GM19193 (cell line): ENCODE results near the gene SLCO2B1.

Source experiments
- POLR2A ChIP-seq: IDR thresholded peaks from 4 replicates; pipeline ENCODE4 v1.6.1; 2011; ENCODE audit not compliant: insufficient read depth, insufficient read length; ENCODE audit errors: extremely low read depth

Gene SLCO2B1

DNA sequence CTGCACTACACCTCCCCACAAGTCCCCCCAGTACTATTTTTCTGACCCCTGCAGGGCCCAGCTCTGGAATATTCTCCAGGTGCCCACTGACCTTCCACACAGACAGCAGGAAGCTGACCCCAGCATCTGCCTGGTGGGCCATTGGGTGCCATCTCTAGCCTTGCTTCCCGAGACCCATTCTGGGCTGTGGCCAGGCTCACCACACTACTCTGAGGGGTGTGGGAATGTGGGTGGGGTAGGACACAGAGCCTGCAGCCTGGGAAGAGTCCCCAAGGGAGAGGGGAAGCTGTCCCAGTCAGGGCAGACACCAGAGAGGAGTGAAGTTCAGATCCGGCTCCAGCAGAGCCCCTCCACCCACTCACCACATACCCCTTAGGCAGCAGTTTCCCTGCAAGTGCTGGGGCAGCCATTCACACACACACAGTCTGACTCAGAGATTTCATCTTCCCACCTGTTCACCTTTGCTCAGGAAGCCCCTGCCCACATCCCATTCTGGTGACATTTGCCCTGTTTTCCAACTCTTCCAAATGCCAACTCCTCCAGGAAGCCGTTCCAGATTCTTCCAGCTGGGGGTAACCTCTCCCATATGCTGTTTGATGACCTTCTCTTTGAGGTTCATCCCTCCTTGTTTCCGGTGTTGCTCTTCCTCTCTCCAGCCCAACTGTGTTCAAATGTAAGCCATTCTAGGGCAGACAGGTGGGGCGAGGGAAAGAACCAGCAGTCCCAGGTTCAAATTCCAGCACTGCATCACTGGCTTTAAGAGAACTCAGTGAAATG lies 1.9 kb downstream of the SLCO2B1 start:
- no peak for TF ChIP-seq POLR2A

DNA sequence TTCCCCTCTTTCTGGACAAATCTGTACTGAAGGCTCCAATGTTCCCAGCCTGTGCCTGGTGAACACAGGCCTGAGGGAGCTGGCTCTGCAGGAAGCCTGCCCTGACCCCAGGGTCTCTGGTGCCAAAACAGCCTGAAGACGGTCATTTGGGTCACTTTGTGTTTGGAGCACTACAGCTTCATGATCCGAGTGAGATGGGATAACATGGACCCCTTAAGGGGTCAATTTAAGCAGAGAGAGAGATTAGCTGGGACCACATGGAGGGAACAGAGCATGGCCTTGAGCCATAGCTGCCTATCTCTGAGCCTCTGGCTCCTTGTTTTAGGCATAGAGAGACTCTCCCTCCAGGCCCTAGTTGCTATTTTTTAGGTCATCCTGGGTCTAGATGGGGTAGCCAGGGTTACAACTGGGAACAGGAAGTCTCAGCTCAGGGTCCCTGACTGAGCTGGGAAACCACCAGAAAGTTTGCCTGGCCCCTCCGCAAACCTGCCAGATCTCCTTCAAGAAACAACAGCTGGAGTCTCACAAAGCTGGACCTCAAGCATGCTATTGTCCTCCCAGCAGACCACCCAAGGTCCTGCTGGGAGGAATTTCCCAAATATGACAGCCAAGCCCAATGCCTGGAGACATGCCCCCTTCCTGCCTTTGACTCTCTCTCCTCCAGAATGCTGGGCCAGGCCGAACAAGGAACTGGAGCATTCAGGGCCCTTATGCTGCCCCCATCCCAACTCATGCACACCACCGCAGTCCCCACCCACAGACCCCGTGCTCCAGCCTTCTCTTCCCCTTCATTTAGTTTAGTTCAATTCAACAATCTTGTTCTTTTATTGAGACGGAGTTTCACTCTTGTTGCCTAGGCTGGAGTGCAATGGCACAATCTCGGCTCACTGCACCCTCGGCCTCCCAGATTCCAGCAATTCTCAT lies 4.0 kb downstream of the SLCO2B1 start:
- no peak for TF ChIP-seq POLR2A

DNA sequence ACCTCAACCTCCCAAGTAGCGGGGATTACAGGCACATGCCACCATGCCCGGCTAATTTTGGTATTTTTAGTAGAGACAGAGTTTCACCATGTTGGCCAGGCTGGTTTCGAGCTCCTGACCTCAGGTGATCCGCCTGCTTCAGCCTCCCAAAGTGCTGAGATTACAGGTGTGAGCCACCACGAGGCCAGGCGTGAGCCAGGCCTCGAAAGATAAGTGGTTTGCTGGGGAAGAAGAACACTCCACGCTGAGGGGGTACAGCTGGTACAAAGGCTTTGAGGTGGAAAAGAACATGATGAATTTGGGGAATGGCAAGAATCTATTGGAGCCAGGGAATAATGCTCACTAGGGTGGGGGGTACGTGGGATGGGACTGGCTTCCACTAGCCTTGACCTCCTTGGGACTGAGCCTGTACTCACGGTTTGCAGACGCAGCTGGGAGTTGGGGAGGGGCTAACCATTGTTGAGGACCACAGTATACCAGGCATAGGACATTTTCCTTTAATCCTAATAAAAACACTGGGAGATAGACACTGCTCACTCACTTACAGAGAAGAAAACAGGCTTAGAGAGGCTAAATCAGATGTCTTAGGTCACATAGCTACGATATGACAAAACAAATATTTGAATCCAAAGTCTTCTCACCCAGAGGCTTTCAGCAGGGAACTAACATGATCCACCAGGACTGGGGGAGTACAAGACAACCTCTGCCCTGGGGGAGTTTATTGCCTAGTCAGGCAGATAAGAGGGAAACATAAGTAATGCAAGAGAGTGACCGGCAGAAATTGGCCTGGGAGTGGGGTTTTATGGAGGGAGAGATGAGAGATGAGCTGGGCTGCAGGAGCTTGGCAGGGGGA lies 4.9 kb downstream of the SLCO2B1 start:
- TF ChIP-seq POLR2A: no peak

DNA sequence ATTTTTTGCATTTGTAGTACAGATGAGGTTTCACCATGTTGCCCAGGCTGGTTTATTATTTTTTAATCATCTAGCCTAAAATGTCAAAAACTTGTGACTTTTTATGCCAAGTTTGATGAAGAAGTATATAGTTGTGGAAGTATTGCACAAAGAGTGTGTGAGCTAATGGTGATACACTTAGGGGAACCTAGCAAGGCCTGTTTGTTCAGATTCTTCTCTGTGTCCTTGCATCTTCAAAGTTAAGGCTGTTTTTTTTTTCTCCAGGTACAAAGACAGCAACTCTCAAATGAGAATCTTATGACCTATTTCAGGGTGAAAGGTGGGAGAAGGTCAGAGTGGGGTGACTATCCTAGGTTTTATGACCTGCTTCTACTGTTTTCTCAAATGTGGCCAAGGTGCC lies 7.3 kb downstream of the SLCO2B1 start:
- TF ChIP-seq POLR2A: no peak

DNA sequence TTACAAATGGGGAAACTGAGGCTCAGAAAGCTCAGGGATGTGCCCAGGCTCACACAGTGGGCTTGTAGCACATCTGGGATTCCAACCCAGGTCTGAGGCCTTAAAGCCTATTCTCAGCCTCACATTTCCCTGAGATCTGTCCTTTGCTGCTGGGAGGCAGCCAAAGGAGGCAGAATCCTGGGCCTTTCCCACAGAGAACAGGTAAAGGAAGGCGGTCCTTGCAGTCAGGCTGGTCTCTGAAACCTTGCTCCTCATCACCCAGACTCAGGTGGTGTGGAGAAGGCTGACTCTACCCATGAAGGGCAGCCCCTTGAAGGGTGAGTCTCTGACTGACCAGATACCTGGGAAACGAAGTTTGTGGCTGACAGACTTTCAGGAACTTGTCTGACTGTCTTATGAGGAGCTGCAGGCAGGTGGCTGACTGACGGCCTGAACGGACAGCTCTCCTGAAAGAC lies 7.8 kb downstream of the SLCO2B1 start:
- TF ChIP-seq POLR2A: no peak

DNA sequence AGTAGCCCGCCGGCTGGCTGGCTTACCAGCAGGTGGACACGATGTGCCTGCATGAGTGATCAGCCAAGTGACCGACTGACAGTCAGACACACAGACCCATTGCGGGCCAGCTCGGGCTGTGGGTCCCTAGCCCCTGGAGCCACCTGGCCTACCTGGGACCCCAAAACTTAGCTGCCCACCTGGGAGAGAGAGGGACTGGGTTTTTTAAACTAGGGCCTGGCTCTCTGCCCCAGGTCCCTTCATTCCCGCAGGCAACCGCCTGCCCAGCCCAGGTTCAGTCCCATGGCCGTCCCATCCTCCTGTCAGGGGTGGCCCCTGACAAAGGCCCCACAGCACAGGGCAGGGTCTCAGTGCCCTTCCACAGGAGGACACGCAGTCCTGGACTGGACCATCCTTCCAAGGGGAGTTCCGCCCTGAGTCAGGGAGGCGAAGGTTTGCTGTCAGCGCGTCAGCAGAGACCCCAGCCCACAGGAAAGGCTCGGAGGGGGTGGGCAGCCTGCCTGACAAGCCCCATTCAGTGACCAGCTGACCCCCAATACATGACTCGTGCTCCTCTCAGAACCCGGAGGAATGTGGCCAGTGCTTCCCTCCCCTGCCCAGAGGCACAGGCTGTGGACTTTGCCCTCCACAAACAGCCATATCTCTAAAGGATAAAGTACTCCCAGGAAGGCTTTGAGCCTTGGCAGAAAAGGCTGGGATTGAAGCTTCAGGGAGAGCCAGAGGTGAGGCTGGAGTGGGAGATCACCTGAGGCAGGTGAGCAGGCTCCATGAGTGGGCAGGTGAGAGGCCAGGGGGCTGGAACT lies 8.4 kb downstream of the SLCO2B1 start:
- no peak for TF ChIP-seq POLR2A

DNA sequence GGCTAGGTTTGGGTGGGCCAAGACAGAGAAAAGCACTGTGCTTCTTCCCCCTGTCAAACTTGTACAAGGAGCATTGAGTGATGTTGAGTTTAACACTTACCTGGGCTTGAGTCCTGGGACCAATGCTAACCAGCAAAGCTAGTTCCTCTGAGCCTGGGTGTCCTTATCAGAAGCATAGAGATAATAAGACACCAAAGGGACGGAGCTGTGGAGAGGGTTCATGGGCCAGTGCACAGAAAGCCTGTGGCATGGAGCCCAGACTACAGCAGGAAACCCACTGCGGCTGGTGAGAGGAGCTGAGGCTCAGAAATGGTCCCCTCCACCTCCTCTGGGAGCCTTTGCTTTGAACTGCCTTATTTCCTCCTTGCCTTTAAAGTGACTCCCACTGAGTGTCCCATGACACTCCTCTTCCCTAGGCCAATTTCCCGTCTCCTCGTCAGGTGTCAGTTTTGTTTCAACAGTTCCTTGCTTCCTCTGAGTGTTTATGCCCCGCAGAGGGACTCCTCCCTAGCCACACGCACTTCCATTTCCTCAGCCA lies 9.4 kb downstream of the SLCO2B1 start:
- no peak for TF ChIP-seq POLR2A

DNA sequence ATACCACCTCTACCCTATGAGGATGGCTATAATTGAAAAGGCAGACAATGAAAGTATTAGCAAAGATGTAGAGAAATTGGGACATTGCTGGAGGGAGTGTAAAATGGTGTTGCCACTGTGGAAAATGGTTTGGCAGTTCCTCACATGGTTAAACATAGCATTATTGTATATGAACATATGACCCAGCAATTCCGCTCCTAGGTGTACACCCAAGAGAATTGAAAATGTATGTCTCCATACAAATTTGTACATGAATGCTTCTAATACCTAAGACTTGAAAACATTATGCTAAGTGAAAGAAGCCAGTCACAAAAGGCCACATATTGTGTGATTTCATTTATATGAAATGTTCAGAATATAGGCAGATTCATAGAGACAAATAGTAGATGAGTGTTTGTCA lies 10.0 kb downstream of the SLCO2B1 start:
- no peak for TF ChIP-seq POLR2A

DNA sequence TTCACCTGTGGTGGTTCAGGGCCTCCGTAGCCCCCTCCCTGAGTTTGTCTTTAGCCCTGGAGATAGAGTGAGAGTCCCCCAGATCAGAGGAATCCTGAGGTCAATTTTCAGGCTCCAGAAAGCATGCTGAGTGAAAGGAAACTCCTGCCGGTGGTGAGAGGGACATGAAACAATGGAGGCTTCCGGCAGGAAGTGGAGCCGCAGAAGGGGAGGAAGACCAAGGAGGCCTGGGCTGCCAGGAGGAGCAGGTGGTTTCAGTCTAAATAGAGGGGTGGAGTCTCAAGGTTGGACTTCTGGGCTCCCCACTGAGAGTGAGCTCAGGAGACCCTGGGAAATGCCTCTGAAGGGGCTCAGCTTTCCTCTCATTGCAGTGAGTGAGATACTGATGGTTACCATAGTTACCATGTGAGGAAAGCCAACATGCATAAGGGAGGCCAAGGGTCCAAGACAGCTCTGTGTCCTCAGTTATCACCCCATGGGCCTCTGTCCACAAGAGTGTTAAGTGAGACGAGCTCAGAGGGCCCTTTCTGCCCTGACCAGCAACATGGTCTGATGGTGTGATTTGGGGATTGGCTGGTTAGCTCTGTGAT lies 10.7 kb downstream of the SLCO2B1 start:
- no peak for TF ChIP-seq POLR2A

DNA sequence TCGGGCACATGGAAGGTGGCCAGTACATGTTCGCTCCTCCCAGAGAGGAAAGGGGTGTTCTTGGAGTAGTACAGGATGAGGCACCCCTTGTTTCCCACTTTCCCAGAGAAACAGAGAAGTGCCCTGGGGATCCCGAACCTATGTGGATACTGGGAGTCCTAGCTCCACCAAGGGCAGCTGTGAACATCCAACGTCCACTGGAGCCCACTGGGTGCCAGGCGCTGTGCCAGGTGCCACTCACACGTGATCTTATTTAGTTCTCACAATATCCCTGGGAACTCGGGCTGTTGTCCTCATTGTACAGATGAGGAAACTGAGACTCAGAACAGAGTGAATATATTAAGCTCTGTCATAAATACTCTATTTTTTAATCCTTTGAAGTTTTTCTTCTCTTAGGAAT lies 12.0 kb downstream of the SLCO2B1 start:
- TF ChIP-seq POLR2A: no peak

DNA sequence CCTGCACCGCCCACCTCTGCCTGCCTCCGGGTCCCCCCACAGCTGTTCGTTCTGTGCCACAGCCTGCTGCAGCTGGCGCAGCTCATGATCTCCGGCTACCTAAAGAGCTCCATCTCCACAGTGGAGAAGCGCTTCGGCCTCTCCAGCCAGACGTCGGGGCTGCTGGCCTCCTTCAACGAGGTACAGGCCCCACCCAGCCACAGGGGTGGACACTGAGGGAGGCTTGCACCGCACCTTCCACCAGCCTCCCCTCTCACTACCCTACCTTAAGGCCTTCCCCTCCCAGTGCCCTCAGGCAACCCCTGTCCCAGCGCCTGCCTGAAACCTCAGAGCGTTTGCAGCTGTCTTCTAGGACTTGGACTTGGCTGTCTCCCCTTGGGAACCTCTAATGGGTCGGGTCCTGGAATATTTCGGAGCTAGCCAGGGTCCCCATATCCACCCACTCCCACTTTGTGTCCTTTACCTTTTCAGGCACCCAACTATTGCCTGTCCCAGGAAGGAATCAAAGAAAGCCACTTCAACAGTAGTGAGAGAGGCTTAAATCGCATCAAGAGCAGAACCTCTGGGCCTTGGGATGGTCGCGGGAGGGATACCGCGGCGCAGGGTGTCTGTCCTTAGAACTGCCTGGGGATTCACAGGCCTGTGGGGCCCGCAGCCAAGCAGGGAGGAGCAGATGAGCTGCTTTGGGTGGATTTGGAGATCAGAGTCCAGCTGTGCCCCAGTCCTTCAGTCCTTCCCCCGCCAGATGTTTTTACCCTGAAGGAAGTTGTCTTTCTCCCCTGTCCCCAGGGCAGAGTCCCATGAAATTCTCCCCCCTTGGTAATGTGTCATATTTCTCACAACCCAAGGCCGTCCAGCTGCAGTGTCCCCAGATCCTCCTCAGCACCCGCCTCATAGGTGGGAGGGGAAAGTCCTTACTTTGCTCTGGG lies 13.3 kb downstream of the SLCO2B1 start:
- no peak for TF ChIP-seq POLR2A

DNA sequence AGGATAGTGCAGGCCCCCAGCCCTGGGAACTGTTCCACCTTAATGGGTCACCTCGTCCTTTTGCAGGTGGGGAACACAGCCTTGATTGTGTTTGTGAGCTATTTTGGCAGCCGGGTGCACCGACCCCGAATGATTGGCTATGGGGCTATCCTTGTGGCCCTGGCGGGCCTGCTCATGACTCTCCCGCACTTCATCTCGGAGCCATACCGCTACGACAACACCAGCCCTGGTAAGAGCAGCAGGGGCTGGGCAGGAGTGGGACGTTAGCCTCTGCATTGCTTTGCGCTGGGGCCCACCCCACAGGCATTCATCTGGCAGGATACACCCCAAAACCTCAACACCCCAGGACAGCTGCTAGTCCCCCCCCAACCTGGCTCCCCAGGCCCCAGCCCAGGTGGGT lies 14.8 kb downstream of the SLCO2B1 start:
- TF ChIP-seq POLR2A: no peak
